MCF 10A (cell line): ENCODE data around the gene MGAT2. TPM values are rescaled to one million over a fixed set of nuclear protein-coding genes. Genes with fewer than 3 reads are reported as not detected.

Source experiments
- BruUV-seq: library from RNA; stranded (reverse); fragments of 400-500 nt; replicated peaks from 2 replicates; lab custom pipeline; 2021; lab: Mats Ljungman, UMichigan
- CTCF ChIA-PET: fragments of 300-600 bp; sonication (Branson Sonifier 250); formaldehyde crosslinking; extraction: SDS; loops from one replicate; lab custom pipeline; 2021; ENCODE audit warnings: antibody characterized with exemption, inconsistent platforms; lab: Yijun Ruan, JAX
- POLR2A ChIA-PET: fragments of 300-600, 350-650 bp; sonication (Branson Sonifier 250); formaldehyde crosslinking; extraction: SDS; loops from one replicate; lab custom pipeline; 2020; ENCODE audit warnings: antibody characterized with exemption, inconsistent platforms; lab: Yijun Ruan, JAX
- DNase-seq: peaks from one replicate; pipeline ENCODE4 v3.0.0-alpha.2; 2018; ENCODE audit not compliant: unreplicated experiment
- H3K27ac Mint-ChIP-seq: one replicate; pipeline ENCODE4 v1.8.0; 2022; ENCODE audit warnings: mild to moderate bottlenecking, low read depth, mixed read lengths; ENCODE audit not compliant: unreplicated experiment
- H3K27me3 Mint-ChIP-seq: one replicate; pipeline ENCODE4 v1.8.0; 2022; ENCODE audit warnings: mixed read lengths; ENCODE audit not compliant: insufficient read depth, unreplicated experiment
- H3K36me3 Mint-ChIP-seq: one replicate; pipeline ENCODE4 v1.8.0; 2022; ENCODE audit warnings: mild to moderate bottlenecking, moderate library complexity, mixed read lengths; ENCODE audit not compliant: insufficient read depth, unreplicated experiment
- H3K4me1 Mint-ChIP-seq: one replicate; pipeline ENCODE4 v1.8.0; 2022; ENCODE audit warnings: mixed read lengths; ENCODE audit not compliant: insufficient read depth, unreplicated experiment
- H3K4me3 Mint-ChIP-seq: one replicate; pipeline ENCODE4 v1.8.0; 2022; ENCODE audit warnings: mild to moderate bottlenecking, moderate library complexity, mixed read lengths; ENCODE audit not compliant: unreplicated experiment
- H3K9me3 Mint-ChIP-seq: one replicate; pipeline ENCODE4 v1.8.0; 2022; ENCODE audit warnings: mixed read lengths; ENCODE audit not compliant: unreplicated experiment
- intact Hi-C: fragments of 100-400 bp; cut with micrococcal nuclease; formaldehyde crosslinking; loops from 2 replicates; pipeline ENCODE4 v1.14.1; 2022
- total RNA-seq: library from RNA; stranded (reverse); gene quantifications from 2 replicates; pipeline ENCODE4 v1.2.3, GENCODE V29; 2022
- TF ChIP-seq, protein P1 (sequence below): fragments of 200-600 bp; IDR thresholded peaks from one replicate; pipeline ENCODE4 v1.8.0; 2022; ENCODE audit warnings: antibody characterized with exemption, mild to moderate bottlenecking; ENCODE audit not compliant: unreplicated experiment

MGAT2 gene
- total RNA-seq, 1 experiment from 2014 or later = 43.8 TPM

DNA sequence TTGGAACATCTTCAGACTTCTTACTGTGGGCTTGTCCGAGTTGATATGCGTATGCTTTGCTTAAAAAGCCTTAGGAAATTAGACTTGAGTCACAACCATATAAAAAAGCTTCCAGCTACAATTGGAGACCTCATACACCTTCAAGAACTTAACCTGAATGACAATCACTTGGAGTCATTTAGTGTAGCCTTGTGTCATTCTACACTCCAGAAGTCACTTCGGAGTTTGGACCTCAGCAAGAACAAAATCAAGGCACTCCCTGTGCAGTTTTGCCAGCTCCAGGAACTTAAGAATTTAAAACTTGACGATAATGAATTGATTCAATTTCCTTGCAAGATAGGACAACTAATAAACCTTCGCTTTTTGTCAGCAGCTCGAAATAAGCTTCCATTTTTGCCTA lies 13.0 kb upstream of the MGAT2 start:
- DNase-seq = no peak
- no peaks in the 10 kb centered on the region for H3K27me3 Mint-ChIP-seq
- intact Hi-C loops = no loop called here
- TF ChIP-seq, protein P1, sequence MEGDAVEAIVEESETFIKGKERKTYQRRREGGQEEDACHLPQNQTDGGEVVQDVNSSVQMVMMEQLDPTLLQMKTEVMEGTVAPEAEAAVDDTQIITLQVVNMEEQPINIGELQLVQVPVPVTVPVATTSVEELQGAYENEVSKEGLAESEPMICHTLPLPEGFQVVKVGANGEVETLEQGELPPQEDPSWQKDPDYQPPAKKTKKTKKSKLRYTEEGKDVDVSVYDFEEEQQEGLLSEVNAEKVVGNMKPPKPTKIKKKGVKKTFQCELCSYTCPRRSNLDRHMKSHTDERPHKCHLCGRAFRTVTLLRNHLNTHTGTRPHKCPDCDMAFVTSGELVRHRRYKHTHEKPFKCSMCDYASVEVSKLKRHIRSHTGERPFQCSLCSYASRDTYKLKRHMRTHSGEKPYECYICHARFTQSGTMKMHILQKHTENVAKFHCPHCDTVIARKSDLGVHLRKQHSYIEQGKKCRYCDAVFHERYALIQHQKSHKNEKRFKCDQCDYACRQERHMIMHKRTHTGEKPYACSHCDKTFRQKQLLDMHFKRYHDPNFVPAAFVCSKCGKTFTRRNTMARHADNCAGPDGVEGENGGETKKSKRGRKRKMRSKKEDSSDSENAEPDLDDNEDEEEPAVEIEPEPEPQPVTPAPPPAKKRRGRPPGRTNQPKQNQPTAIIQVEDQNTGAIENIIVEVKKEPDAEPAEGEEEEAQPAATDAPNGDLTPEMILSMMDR = no peak
- ChIA-PET CTCF (interaction anchor here (2.3 kb wide), 1 partner anchor 20 kb away, joined by 6 read pairs; no protein-coding TSS in a partner anchor), POLR2A (interaction anchor here (1.0 to 1.9 kb wide), 3 partner anchors 9 to 21 kb away, joined by 4 to 7 read pairs (median 7); partner anchors contain the start of genes LRR1 and RPL36AL)
- H3K4me1 Mint-ChIP-seq = no peaks in the 10 kb centered on the region
- no peak overlapping the region for H3K27ac Mint-ChIP-seq
- no peak overlapping the region for H3K4me3 Mint-ChIP-seq
- no TSS peak for BruUV-seq
- no peaks in the 10 kb centered on the region for H3K9me3 Mint-ChIP-seq
- H3K36me3 Mint-ChIP-seq = peaks cover 31% of the 10 kb centered on the region

DNA sequence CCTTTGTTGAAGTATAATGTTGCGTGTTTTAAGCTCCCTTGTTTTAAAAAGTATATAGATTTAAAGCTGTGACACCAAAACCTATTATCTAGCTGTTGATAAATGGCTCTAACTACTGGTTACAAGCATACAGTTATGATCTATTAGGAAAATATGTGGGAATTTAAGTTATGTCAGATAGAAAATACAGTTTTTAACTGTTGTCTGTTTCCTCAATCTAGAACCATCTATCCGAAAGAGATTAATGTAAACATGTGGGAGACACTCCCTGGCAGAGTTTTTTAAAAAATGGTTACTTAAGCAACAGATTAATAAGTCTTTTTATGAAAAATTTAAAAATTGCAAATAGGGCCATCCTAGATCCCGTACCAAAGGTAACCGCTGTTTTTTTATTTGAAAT lies 8.3 kb upstream of the MGAT2 start:
- BruUV-seq = no TSS peak
- POLR2A ChIA-PET = interaction anchor here (1.0 to 1.1 kb wide), 2 partner anchors 8 to 26 kb away, joined by 3 to 7 read pairs; partner anchors contain the start of genes MGAT2, RPL36AL and RPS29
- CTCF ChIA-PET = interaction anchor here (1.0 kb wide), 1 partner anchor 25 kb away, joined by 4 read pairs; no protein-coding TSS in a partner anchor

DNA sequence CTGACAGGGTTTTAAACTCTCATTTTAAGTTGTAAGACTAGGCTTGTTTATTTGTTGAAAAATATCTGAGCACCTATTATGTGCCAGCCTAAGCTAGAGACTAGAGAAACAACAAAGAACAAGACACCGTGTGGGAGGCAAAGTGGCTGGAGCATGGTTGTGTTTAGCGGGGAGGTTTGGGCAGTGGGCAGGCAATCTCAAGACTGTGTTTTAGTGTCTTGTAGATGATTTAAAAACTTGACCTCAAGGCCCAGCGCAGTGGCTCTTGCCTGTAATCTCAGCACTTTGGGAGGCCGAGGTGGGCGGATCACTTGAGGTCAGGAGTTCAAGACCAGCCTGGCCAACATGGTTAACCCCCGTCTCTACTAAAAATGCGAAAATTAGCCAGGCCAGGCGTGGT lies 7.9 kb upstream of the MGAT2 start:
- H3K36me3 Mint-ChIP-seq = peaks cover 42% of the 10 kb centered on the region
- no TSS peak for BruUV-seq
- H3K27me3 Mint-ChIP-seq = no peaks in the 10 kb centered on the region
- TF ChIP-seq, protein P1 = no peak
- no peak overlapping the region for H3K4me3 Mint-ChIP-seq
- no peaks in the 10 kb centered on the region for H3K9me3 Mint-ChIP-seq
- DNase-seq = no peak
- intact Hi-C loops = no loop called here
- ChIA-PET POLR2A (interaction anchor here (1.0 to 1.1 kb wide), 2 partner anchors 8 to 26 kb away, joined by 3 to 7 read pairs; partner anchors contain the start of genes MGAT2, RPL36AL and RPS29), CTCF (interaction anchor here (1.0 to 1.4 kb wide), 2 partner anchors 10 to 25 kb away, joined by 4 to 9 read pairs; no protein-coding TSS in a partner anchor)
- H3K4me1 Mint-ChIP-seq = peaks cover 6% of the 10 kb centered on the region
- H3K27ac Mint-ChIP-seq = no peak overlapping the region

More for the DNA sequence above, 8.3 kb upstream of the MGAT2 start:
- no peak for DNase-seq
- no peak overlapping the region for H3K27ac Mint-ChIP-seq
- H3K36me3 Mint-ChIP-seq = peaks cover 42% of the 10 kb centered on the region
- no peaks in the 10 kb centered on the region for H3K27me3 Mint-ChIP-seq
- intact Hi-C loops = no loop called here
- TF ChIP-seq, protein P1 = no peak
- peaks cover 2% of the 10 kb centered on the region for H3K4me1 Mint-ChIP-seq
- H3K4me3 Mint-ChIP-seq = no peak overlapping the region
- no peaks in the 10 kb centered on the region for H3K9me3 Mint-ChIP-seq

DNA sequence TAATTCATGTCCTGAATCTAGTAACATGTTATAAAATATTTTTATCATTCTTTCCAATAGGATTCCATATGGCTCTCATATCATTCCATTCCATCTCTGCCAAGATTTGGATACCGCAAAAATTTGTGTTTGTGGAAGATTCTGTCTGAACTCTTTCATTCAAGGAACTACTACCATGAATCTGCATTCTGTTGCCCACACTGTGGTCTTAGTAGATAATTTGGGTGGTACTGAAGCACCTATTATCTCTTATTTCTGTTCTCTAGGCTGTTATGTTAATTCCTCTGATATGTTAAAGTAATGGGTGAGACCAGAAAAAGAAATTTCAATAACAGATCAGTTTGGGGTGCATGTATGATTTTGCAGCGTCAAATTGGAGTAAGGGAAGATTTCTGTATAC lies 6.4 kb upstream of the MGAT2 start:
- CTCF ChIA-PET = interaction anchor here (1.4 kb wide), 1 partner anchor 12 kb away, joined by 9 read pairs; no protein-coding TSS in a partner anchor
- H3K9me3 Mint-ChIP-seq = no peaks in the 10 kb centered on the region
- intact Hi-C loops = no loop called here
- peaks cover 18% of the 10 kb centered on the region for H3K4me1 Mint-ChIP-seq
- TF ChIP-seq, protein P1 = no peak
- no peaks in the 10 kb centered on the region for H3K27me3 Mint-ChIP-seq
- no peak overlapping the region for H3K4me3 Mint-ChIP-seq
- no peak for DNase-seq
- BruUV-seq = no TSS peak
- POLR2A ChIA-PET = interaction anchor here (1.0 to 1.8 kb wide), 2 partner anchors 20 to 28 kb away, joined by 4 to 7 read pairs; partner anchors contain the start of gene RPS29
- H3K27ac Mint-ChIP-seq = peak overlapping the region; percentile 26
- peaks cover 55% of the 10 kb centered on the region for H3K36me3 Mint-ChIP-seq
